Measurements from ENCODE around the gene PRKRA.
A peak's percentile ranks its signal among the peaks of the same experiment; 100 is the strongest.

Gene PRKRA

GRCh38 chr2:178485356-178485755 is 34.4 kb upstream of the PRKRA start:
- intact Hi-C loops (cut with DNase I; ENCODE audit: low total_unique reads) = no loop called here

GRCh38 chr2:178484245-178485041 is 33.5 kb upstream of the PRKRA start:
- TF ChIP-seq CTCF (IDR thresholded peaks at IDR 0.05) = no peak
- Histone ChIP-seq H3K27ac (no peak overlapping the region), H3K36me3 (peaks cover 0 to 19% (median 0%) of the 10 kb centered on the region in 3 donors), H3K4me1 (peaks cover 0 to 49% (median 40%) of the 10 kb centered on the region in 4 donors), H3K9me3 (no peaks in the 10 kb centered on the region), H3K4me3 (no peak overlapping the region), H3K27me3 (no peaks in the 10 kb centered on the region)
- DNase-seq = no peak
- intact Hi-C loops (cut with DNase I; ENCODE audit: low total_unique reads) = no loop called here

More at GRCh38 chr2:178485356-178485755, 34.4 kb upstream of the PRKRA start:
- no peaks in the 10 kb centered on the region for H3K9me3 ChIP-seq
- peaks cover 0 to 20% (median 5%) of the 10 kb centered on the region in 3 donors for H3K36me3 ChIP-seq
- TF ChIP-seq CTCF (IDR thresholded peaks at IDR 0.05) = no peak
- H3K27me3 ChIP-seq = no peaks in the 10 kb centered on the region
- H3K4me3 ChIP-seq = no peak overlapping the region
- no peak overlapping the region for H3K27ac ChIP-seq
- peaks cover 0 to 46% (median 37%) of the 10 kb centered on the region in 4 donors for H3K4me1 ChIP-seq
- no peak for DNase-seq

GRCh38 chr2:178482437-178482836 is 31.5 kb upstream of the PRKRA start:
- Histone ChIP-seq H3K36me3 (peaks cover 0 to 19% (median 0%) of the 10 kb centered on the region in 3 donors), H3K27me3 (no peaks in the 10 kb centered on the region), H3K9me3 (no peaks in the 10 kb centered on the region), H3K4me1 (peaks cover 0 to 61% (median 43%) of the 10 kb centered on the region in 4 donors), H3K27ac (no peak overlapping the region), H3K4me3 (peak overlapping the region; percentile 89 to 92)
- no peak for DNase-seq
- TF ChIP-seq CTCF (IDR thresholded peaks at IDR 0.05) = no peak
- intact Hi-C loops (cut with DNase I; ENCODE audit: low total_unique reads) = no loop called here

GRCh38 chr2:178480227-178481181 is 29.5 kb upstream of the PRKRA start, which contains the start of gene PLEKHA3:
TSS of gene PLEKHA3 (plus strand) at chr2:178480457. CDS start at chr2:178480870, 413 bp downstream.
- Histone ChIP-seq H3K27me3 (no peaks in the 10 kb centered on the region), H3K4me1 (peaks cover 0 to 63% (median 44%) of the 10 kb centered on the region in 4 donors), H3K27ac (peak within 1 kb of the TSS; percentile 90 to 91), H3K9me3 (no peaks in the 10 kb centered on the region), H3K4me3 (peak within 1 kb of the TSS; percentile 89 to 92), H3K36me3 (no peaks in the 10 kb centered on the region)
- no peak for TF ChIP-seq CTCF (IDR thresholded peaks at IDR 0.05)
- intact Hi-C loops (cut with DNase I; ENCODE audit: low total_unique reads) = loop anchor here (2.0 kb wide), 1 partner anchor 30 kb away; the partner anchor contains the start of genes PJVK and PRKRA
- peak; percentile 97 to 99 for DNase-seq

- intact Hi-C loops (cut with DNase I; ENCODE audit: low total_unique reads) = loop anchor here (2.0 kb wide), 1 partner anchor 29 kb away; the partner anchor contains the start of genes PJVK and PRKRA
- Histone ChIP-seq H3K4me3 (peak overlapping the region; percentile 89 to 92), H3K27ac (peak overlapping the region; percentile 90 to 91)
Observed at GRCh38 chr2:178479758-178480226, 28.8 kb upstream of the PRKRA start.

More at GRCh38 chr2:178479758-178480226, 28.8 kb upstream of the PRKRA start:
- no peak for TF ChIP-seq CTCF (IDR thresholded peaks at IDR 0.05)
- DNase-seq = no peak
- H3K27me3 ChIP-seq = no peaks in the 10 kb centered on the region
- H3K36me3 ChIP-seq = no peaks in the 10 kb centered on the region
- peaks cover 0 to 56% (median 38%) of the 10 kb centered on the region in 4 donors for H3K4me1 ChIP-seq
- H3K9me3 ChIP-seq = no peaks in the 10 kb centered on the region
